ENCODE measurements around the gene RYR3. TPM values are rescaled to one million over a fixed set of nuclear protein-coding genes. Genes with fewer than 3 reads are reported as not detected.

RYR3 gene
- total and polyA plus RNA-seq, 2 donors (not counting 1 experiment from before 2014, with no cell fraction given) = not detected

- no peaks in the 10 kb centered on the region for H4K20me1 ChIP-seq (ENCODE audit: control insufficient read depth, insufficient read depth, low read length, poor library complexity, severe bottlenecking)
- ATAC-seq (ENCODE audit: low read depth) = no peak
- no peaks in the 10 kb centered on the region for H3K4me1 Mint-ChIP-seq
- H3K27me3 Mint-ChIP-seq = peaks cover 21% of the 10 kb centered on the region
- no peaks in the 10 kb centered on the region for H3K36me3 ChIP-seq (replicated peaks in 1 of 2; ENCODE audit: control extremely low read depth in 1 of 2, control insufficient read depth in 1 of 2, extremely low read depth in 1 of 2, insufficient read depth in 2 of 2, low read length in 1 of 2)
- H3K4me2 ChIP-seq (replicated peaks; ENCODE audit: low read depth, low read length, poor library complexity, severe bottlenecking) = no peak overlapping the region
- H3K9me3 Mint-ChIP-seq (ENCODE audit: insufficient read depth) = no peaks in the 10 kb centered on the region
- 71% methylated on average over 1 of the region's 2 CpGs for WGBS (ENCODE audit: insufficient coverage)
- no peak overlapping the region for H3K4me3 Mint-ChIP-seq
- no peak overlapping the region for H2AFZ ChIP-seq (ENCODE audit: insufficient read depth, low read depth, low read length, poor library complexity, severe bottlenecking)
- intact Hi-C loops (cut with micrococcal nuclease) = no loop called here
- H3K9me3 ChIP-seq (ENCODE audit: control extremely low read depth in 1 of 3, control insufficient read depth in 2 of 3, insufficient read depth in 1 of 3, low read length in 2 of 3) = no peaks in the 10 kb centered on the region
- peaks cover 0 to 2% (median 0%) of the 10 kb centered on the region in 4 experiments for H3K27me3 ChIP-seq (replicated peaks in 1 of 4; ENCODE audit: control extremely low read depth in 1 of 4, control insufficient read depth in 3 of 4, insufficient read depth in 4 of 4, low read length in 3 of 4)
- no peak overlapping the region for H3K27ac ChIP-seq (ENCODE audit: low read length in 2 of 2)
- no peaks in the 10 kb centered on the region for H3K79me2 ChIP-seq (ENCODE audit: control insufficient read depth, insufficient read depth, low read length)
- TF ChIP-seq EZH2 (IDR thresholded peaks at IDR 0.05; ENCODE audit: borderline replicate concordance, insufficient read depth, low read depth, low read length, poor library complexity, severe bottlenecking) (no peak), CTCF (IDR thresholded peaks at IDR 0.05) (no peak)
- no peak overlapping the region for H3K9ac ChIP-seq (ENCODE audit: low read length)
- no peak overlapping the region for H3K27ac Mint-ChIP-seq
- DNase-seq = no peak
- no peaks in the 10 kb centered on the region for H3K4me1 ChIP-seq (ENCODE audit: control insufficient read depth in 2 of 2, insufficient read depth in 2 of 2, low read length in 2 of 2)
- ChIA-PET CTCF (interaction anchor here (2.9 to 4.0 kb wide), 3 partner anchors 8 to 1037 kb away, joined by 21 to 31 read pairs (median 29); no protein-coding TSS in a partner anchor), POLR2A (no interaction called here)
- no peak overlapping the region for H3K4me3 ChIP-seq (ENCODE audit: control extremely low read depth in 1 of 5, extremely low read depth in 1 of 5, insufficient read depth in 1 of 5, low read depth in 2 of 5, low read length in 4 of 5)
These were observed 388.4 kb downstream of the RYR3 start for GRCh38 chr15:33699145-33699544.

GRCh38 chr15:33699691-33700447 lies 389.1 kb downstream of the RYR3 start:
- CTCF ChIA-PET = interaction anchor here (0.8 to 4.0 kb wide), 22 partner anchors 9 to 1038 kb away, joined by 3 to 31 read pairs (median 4); no protein-coding TSS in a partner anchor
- no peak overlapping the region for H3K4me2 ChIP-seq (replicated peaks; ENCODE audit: low read depth, low read length, poor library complexity, severe bottlenecking)
- intact Hi-C loops (cut with micrococcal nuclease) = loop anchor here (10.0 kb wide), 1 partner anchor 405 kb away; no protein-coding TSS in a partner anchor
- ATAC-seq (ENCODE audit: low read depth) = no peak
- peaks cover 21% of the 10 kb centered on the region for H3K27me3 Mint-ChIP-seq
- 86% methylated on average over 6 of the region's 14 CpGs for WGBS (ENCODE audit: insufficient coverage)
- H3K27ac ChIP-seq (ENCODE audit: low read length in 2 of 2) = no peak overlapping the region
- no peaks in the 10 kb centered on the region for H3K9me3 Mint-ChIP-seq (ENCODE audit: insufficient read depth)
- peaks cover 0 to 2% (median 0%) of the 10 kb centered on the region in 4 experiments for H3K27me3 ChIP-seq (replicated peaks in 1 of 4; ENCODE audit: control extremely low read depth in 1 of 4, control insufficient read depth in 3 of 4, insufficient read depth in 4 of 4, low read length in 3 of 4)
- H3K4me1 Mint-ChIP-seq = no peaks in the 10 kb centered on the region
- no peaks in the 10 kb centered on the region for H3K4me1 ChIP-seq (ENCODE audit: control insufficient read depth in 2 of 2, insufficient read depth in 2 of 2, low read length in 2 of 2)
- H4K20me1 ChIP-seq (ENCODE audit: control insufficient read depth, insufficient read depth, low read length, poor library complexity, severe bottlenecking) = no peaks in the 10 kb centered on the region
- no peak overlapping the region for H3K4me3 ChIP-seq (ENCODE audit: control extremely low read depth in 1 of 5, extremely low read depth in 1 of 5, insufficient read depth in 1 of 5, low read depth in 2 of 5, low read length in 4 of 5)
- no peak for TF ChIP-seq CTCF (IDR thresholded peaks at IDR 0.05)
- TF ChIP-seq EZH2 (IDR thresholded peaks at IDR 0.05; ENCODE audit: borderline replicate concordance, insufficient read depth, low read depth, low read length, poor library complexity, severe bottlenecking) = no peak
- no peak overlapping the region for H3K4me3 Mint-ChIP-seq
- H3K9me3 ChIP-seq (ENCODE audit: control extremely low read depth in 1 of 3, control insufficient read depth in 2 of 3, insufficient read depth in 1 of 3, low read length in 2 of 3) = no peaks in the 10 kb centered on the region
- no peaks in the 10 kb centered on the region for H3K36me3 ChIP-seq (replicated peaks in 1 of 2; ENCODE audit: control extremely low read depth in 1 of 2, control insufficient read depth in 1 of 2, extremely low read depth in 1 of 2, insufficient read depth in 2 of 2, low read length in 1 of 2)
- H2AFZ ChIP-seq (ENCODE audit: insufficient read depth, low read depth, low read length, poor library complexity, severe bottlenecking) = no peak overlapping the region
- no peak overlapping the region for H3K27ac Mint-ChIP-seq
- DNase-seq = no peak
- H3K79me2 ChIP-seq (ENCODE audit: control insufficient read depth, insufficient read depth, low read length) = no peaks in the 10 kb centered on the region
- POLR2A ChIA-PET = no interaction called here
- H3K9ac ChIP-seq (ENCODE audit: low read length) = no peak overlapping the region
